PFSK-1 (cell line): ENCODE results near the gene TM6SF1. TPM values are rescaled to one million over a fixed set of nuclear protein-coding genes. Genes with fewer than 3 reads are reported as not detected.

Experiments used
- FOXP2 ChIP-seq: optimal IDR thresholded peaks from 2 replicates; pipeline ENCODE3; 2011; ENCODE audit warnings: borderline replicate concordance, control low read depth, inconsistent platforms; ENCODE audit not compliant: insufficient read depth; ENCODE audit errors: extremely low read length, extremely low read depth
- POLR2AphosphoS5 ChIP-seq: IDR thresholded peaks from 2 replicates; pipeline ENCODE4 v1.6.1; 2012; ENCODE audit warnings: low read depth, mild to moderate bottlenecking, control low read depth, low read length, moderate library complexity
- SIN3A ChIP-seq: IDR thresholded peaks from 2 replicates; pipeline ENCODE4 v1.6.1; 2012; ENCODE audit warnings: mild to moderate bottlenecking, low read length, moderate library complexity, borderline replicate concordance; ENCODE audit not compliant: insufficient read depth
- TAF1 ChIP-seq: IDR thresholded peaks from 2 replicates; pipeline ENCODE4 v1.6.1; 2012; ENCODE audit warnings: low read length, control low read depth, borderline replicate concordance; ENCODE audit not compliant: insufficient read depth
- polyA plus RNA-seq: library from polyadenylated mRNA; unstranded; fragments of >200 nt; gene quantifications from one replicate; pipeline ENCODE4 v1.2.1, GENCODE V29; 2012; ENCODE audit warnings: low read depth, missing spikeins; ENCODE audit not compliant: insufficient read length
- TF ChIP-seq, protein P1 (sequence below), 2 experiments: IDR thresholded peaks; 2 replicates each; pipeline versions ENCODE4 v1.6.1 to v1.8.0; 2011 to 2012; ENCODE audit warnings: low read depth in 2 of 2, low read length in 2 of 2, control low read depth in 1 of 2, inconsistent platforms in 1 of 2, mild to moderate bottlenecking in 1 of 2, moderate library complexity in 1 of 2; ENCODE audit not compliant: insufficient read depth in 1 of 2

Gene TM6SF1
- polyA plus RNA-seq: 0.93 TPM

- no peak for TF ChIP-seq TAF1
- TF ChIP-seq, protein P1, sequence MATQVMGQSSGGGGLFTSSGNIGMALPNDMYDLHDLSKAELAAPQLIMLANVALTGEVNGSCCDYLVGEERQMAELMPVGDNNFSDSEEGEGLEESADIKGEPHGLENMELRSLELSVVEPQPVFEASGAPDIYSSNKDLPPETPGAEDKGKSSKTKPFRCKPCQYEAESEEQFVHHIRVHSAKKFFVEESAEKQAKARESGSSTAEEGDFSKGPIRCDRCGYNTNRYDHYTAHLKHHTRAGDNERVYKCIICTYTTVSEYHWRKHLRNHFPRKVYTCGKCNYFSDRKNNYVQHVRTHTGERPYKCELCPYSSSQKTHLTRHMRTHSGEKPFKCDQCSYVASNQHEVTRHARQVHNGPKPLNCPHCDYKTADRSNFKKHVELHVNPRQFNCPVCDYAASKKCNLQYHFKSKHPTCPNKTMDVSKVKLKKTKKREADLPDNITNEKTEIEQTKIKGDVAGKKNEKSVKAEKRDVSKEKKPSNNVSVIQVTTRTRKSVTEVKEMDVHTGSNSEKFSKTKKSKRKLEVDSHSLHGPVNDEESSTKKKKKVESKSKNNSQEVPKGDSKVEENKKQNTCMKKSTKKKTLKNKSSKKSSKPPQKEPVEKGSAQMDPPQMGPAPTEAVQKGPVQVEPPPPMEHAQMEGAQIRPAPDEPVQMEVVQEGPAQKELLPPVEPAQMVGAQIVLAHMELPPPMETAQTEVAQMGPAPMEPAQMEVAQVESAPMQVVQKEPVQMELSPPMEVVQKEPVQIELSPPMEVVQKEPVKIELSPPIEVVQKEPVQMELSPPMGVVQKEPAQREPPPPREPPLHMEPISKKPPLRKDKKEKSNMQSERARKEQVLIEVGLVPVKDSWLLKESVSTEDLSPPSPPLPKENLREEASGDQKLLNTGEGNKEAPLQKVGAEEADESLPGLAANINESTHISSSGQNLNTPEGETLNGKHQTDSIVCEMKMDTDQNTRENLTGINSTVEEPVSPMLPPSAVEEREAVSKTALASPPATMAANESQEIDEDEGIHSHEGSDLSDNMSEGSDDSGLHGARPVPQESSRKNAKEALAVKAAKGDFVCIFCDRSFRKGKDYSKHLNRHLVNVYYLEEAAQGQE (IDR thresholded peaks at IDR 0.05; ENCODE audit: insufficient read depth in 1 of 2, low read depth in 2 of 2, low read length in 2 of 2): no peak
- TF ChIP-seq SIN3A: no peak
- TF ChIP-seq POLR2AphosphoS5: no peak
- no peak for TF ChIP-seq FOXP2
These were observed at the start of gene TM6SF1 for GRCh38 chr15:83106994-83107840. TM6SF1 (plus strand) TSS chr15:83107645; CDS start chr15:83107681, 36 bp downstream.

GRCh38 chr15:83057696-83058376, 49.6 kb upstream of the TM6SF1 start:
- TF ChIP-seq SIN3A (no peak), FOXP2 (no peak), TAF1 (no peak), POLR2AphosphoS5 (no peak)
- TF ChIP-seq, protein P1 (IDR thresholded peaks at IDR 0.05; ENCODE audit: insufficient read depth in 1 of 2, low read depth in 2 of 2, low read length in 2 of 2): no peak

DNA sequence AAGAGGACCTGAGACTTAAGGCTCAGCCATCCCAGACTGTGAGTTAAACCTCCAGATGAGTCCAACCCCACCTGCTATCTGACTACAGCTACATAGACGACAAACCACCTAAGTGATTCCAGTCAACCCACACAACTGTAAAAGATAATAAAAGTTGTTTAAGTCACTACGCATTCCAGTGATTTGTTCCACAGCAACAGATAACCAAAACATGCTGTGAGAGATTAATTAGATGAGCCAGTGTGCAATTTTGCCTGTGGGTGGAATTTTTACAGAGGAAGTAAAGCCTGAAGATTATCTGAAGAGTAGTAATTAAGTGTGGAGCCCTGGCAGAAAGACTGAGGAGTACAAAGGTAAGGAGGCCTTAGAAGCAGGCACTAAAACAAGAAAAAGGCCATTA, 45.8 kb upstream of the TM6SF1 start:
- TF ChIP-seq FOXP2 (no peak), SIN3A (no peak), TAF1 (no peak)

DNA sequence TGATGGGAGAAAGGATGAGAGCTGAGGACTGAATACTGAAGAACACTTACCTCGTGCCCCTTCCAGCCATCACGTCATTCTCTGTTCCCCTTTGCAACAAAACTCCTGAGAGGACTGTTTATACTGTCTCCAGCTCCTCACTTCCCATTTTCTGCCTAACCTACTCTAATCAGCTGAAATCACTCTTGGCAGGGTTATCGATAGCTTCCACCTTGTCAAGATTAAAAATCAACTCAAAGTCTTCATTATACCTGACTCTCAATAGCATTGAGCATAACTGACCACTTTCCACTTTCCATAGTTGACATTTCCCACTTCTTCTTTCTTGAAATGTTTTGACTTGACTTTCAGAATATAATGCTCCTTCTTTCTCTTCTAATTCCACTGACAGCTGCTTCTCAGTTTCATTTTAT, 44.7 kb upstream of the TM6SF1 start:
- no peak for TF ChIP-seq POLR2AphosphoS5
- TF ChIP-seq SIN3A: no peak
- no peak for TF ChIP-seq FOXP2
- no peak for TF ChIP-seq TAF1
- TF ChIP-seq, protein P1 (IDR thresholded peaks at IDR 0.05; ENCODE audit: insufficient read depth in 1 of 2, low read depth in 2 of 2, low read length in 2 of 2): no peak

- TF ChIP-seq POLR2AphosphoS5: no peak
- TF ChIP-seq TAF1: no peak
- TF ChIP-seq FOXP2: no peak
- TF ChIP-seq, protein P1 (IDR thresholded peaks at IDR 0.05; ENCODE audit: insufficient read depth in 1 of 2, low read depth in 2 of 2, low read length in 2 of 2): no peak
- no peak for TF ChIP-seq SIN3A
These were observed 43.9 kb upstream of the TM6SF1 start for GRCh38 chr15:83063551-83063950.
